ENCODE data around the gene NFATC1. TPM values are rescaled to one million over a fixed set of nuclear protein-coding genes. Genes with fewer than 3 reads are reported as not detected.

NFATC1 gene
- total RNA-seq, 1 donor from 2014 or later: 64.1 TPM

GRCh38 chr18:79409313-79409712, 13.6 kb downstream of the NFATC1 start:
- intact Hi-C loops (cut with DNase I): no loop called here
- Histone ChIP-seq H3K9me3 (no peaks in the 10 kb centered on the region), H3K4me3 (no peak overlapping the region), H3K27ac (no peak overlapping the region), H3K27me3 (no peaks in the 10 kb centered on the region), H3K4me1 (peaks cover 0 to 5% of the 10 kb centered on the region in 2 donors), H3K36me3 (peaks cover 28 to 35% of the 10 kb centered on the region in 2 donors)
- no peak for DNase-seq (ENCODE audit: low spot score in 2 of 2)
- TF ChIP-seq CTCF (IDR thresholded peaks at IDR 0.05): no peak

- H3K9me3 ChIP-seq: no peaks in the 10 kb centered on the region
- peaks cover 28 to 35% of the 10 kb centered on the region in 2 donors for H3K36me3 ChIP-seq
- H3K27ac ChIP-seq: no peak overlapping the region
- no peak for DNase-seq (ENCODE audit: low spot score in 2 of 2)
- TF ChIP-seq CTCF (IDR thresholded peaks at IDR 0.05): no peak
- H3K4me1 ChIP-seq: peaks cover 0 to 5% of the 10 kb centered on the region in 2 donors
- H3K4me3 ChIP-seq: no peak overlapping the region
- intact Hi-C loops (cut with DNase I): no loop called here
- no peaks in the 10 kb centered on the region for H3K27me3 ChIP-seq
Measured at GRCh38 chr18:79410171-79410641, 14.5 kb downstream of the NFATC1 start.

DNA sequence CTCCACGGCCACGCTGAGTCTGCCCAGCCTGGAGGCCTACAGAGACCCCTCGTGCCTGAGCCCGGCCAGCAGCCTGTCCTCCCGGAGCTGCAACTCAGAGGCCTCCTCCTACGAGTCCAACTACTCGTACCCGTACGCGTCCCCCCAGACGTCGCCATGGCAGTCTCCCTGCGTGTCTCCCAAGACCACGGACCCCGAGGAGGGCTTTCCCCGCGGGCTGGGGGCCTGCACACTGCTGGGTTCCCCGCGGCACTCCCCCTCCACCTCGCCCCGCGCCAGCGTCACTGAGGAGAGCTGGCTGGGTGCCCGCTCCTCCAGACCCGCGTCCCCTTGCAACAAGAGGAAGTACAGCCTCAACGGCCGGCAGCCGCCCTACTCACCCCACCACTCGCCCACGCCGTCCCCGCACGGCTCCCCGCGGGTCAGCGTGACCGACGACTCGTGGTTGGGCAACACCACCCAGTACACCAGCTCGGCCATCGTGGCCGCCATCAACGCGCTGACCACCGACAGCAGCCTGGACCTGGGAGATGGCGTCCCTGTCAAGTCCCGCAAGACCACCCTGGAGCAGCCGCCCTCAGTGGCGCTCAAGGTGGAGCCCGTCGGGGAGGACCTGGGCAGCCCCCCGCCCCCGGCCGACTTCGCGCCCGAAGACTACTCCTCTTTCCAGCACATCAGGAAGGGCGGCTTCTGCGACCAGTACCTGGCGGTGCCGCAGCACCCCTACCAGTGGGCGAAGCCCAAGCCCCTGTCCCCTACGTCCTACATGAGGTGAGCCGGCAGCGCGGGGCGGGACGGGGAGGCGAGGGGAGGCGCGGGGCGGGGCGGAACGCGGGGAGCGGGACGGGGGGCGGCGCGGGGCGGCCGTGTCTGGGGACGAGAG, 15.2 kb downstream of the NFATC1 start:
- intact Hi-C loops (cut with DNase I): no loop called here
- H3K9me3 ChIP-seq: no peaks in the 10 kb centered on the region
- no peaks in the 10 kb centered on the region for H3K4me1 ChIP-seq
- no peak overlapping the region for H3K27ac ChIP-seq
- no peak for DNase-seq (ENCODE audit: low spot score in 2 of 2)
- TF ChIP-seq CTCF (IDR thresholded peaks at IDR 0.05): no peak
- H3K36me3 ChIP-seq: peaks cover 28 to 35% of the 10 kb centered on the region in 2 donors
- no peaks in the 10 kb centered on the region for H3K27me3 ChIP-seq
- no peak overlapping the region for H3K4me3 ChIP-seq

GRCh38 chr18:79411614-79412526, 16.1 kb downstream of the NFATC1 start:
- Histone ChIP-seq H3K4me3 (no peak overlapping the region), H3K27ac (no peak overlapping the region), H3K36me3 (peaks cover 28 to 35% of the 10 kb centered on the region in 2 donors), H3K27me3 (no peaks in the 10 kb centered on the region), H3K9me3 (no peaks in the 10 kb centered on the region), H3K4me1 (no peaks in the 10 kb centered on the region)
- no peak for DNase-seq (ENCODE audit: low spot score in 2 of 2)
- intact Hi-C loops (cut with DNase I): no loop called here
- TF ChIP-seq CTCF (IDR thresholded peaks at IDR 0.05): no peak

- no peaks in the 10 kb centered on the region for H3K4me1 ChIP-seq
- no peak overlapping the region for H3K27ac ChIP-seq
- intact Hi-C loops (cut with DNase I): no loop called here
- no peak for TF ChIP-seq CTCF (IDR thresholded peaks at IDR 0.05)
- no peak for DNase-seq (ENCODE audit: low spot score in 2 of 2)
- H3K9me3 ChIP-seq: no peaks in the 10 kb centered on the region
- peaks cover 28 to 35% of the 10 kb centered on the region in 2 donors for H3K36me3 ChIP-seq
- H3K4me3 ChIP-seq: no peak overlapping the region
- H3K27me3 ChIP-seq: no peaks in the 10 kb centered on the region
Measured at GRCh38 chr18:79413025-79413424, 17.3 kb downstream of the NFATC1 start.

Measured in ascending aorta (tissue), 2 donors.